Amniotic stem cell (primary cell): ENCODE data around the gene GALNT18.
A peak's percentile ranks its signal among the peaks of the same experiment; 100 is the strongest.
"Not testable (repeated sequence)": the region's sequence is repeated elsewhere in the genome, so short reads cannot be mapped to it uniquely, and the experiment has no call there.

ENCODE experiments used
- DNase-seq: peaks from one replicate; lab custom pipeline; 2025; lab: John Stamatoyannopoulos, UW

The GALNT18 gene

GRCh38 chr11:11382858-11383532 lies 238.8 kb downstream of the GALNT18 start:
- no peak for DNase-seq

- no peak for DNase-seq
Observed at GRCh38 chr11:11381471-11382105, 240.2 kb downstream of the GALNT18 start.

- DNase-seq = no peak
Observed at GRCh38 chr11:11380883-11381282, 240.9 kb downstream of the GALNT18 start.

- DNase-seq = no peak
Observed at GRCh38 chr11:11380340-11380739, 241.5 kb downstream of the GALNT18 start.

- no peak for DNase-seq
Observed at GRCh38 chr11:11379661-11380060, 242.1 kb downstream of the GALNT18 start.

GRCh38 chr11:11378184-11378940 lies 243.4 kb downstream of the GALNT18 start:
- no peak for DNase-seq

- DNase-seq = no peak
Observed at GRCh38 chr11:11374358-11375148, 247.3 kb downstream of the GALNT18 start.

GRCh38 chr11:11373934-11374333 lies 247.9 kb downstream of the GALNT18 start:
- DNase-seq = no peak

- DNase-seq = no peak
Observed at GRCh38 chr11:11372461-11372860, 249.3 kb downstream of the GALNT18 start.

GRCh38 chr11:11370962-11371303 lies 250.9 kb downstream of the GALNT18 start:
- no peak for DNase-seq

- DNase-seq = no peak
Observed at GRCh38 chr11:11370255-11370961, 251.4 kb downstream of the GALNT18 start.

- no peak for DNase-seq
Observed at GRCh38 chr11:11366793-11367192, 255.0 kb downstream of the GALNT18 start.

GRCh38 chr11:11363674-11364073 lies 258.1 kb downstream of the GALNT18 start:
- DNase-seq = no peak

GRCh38 chr11:11359611-11360010 lies 262.2 kb downstream of the GALNT18 start:
- no peak for DNase-seq

GRCh38 chr11:11356842-11357241 lies 265.0 kb downstream of the GALNT18 start:
- DNase-seq = no peak

- not testable (repeated sequence) for DNase-seq
Observed at GRCh38 chr11:11352878-11353277, 268.9 kb downstream of the GALNT18 start, which contains the start of gene CSNK2A3. Gene CSNK2A3 (minus strand): TSS chr11:11353250. CDS start chr11:11353119, 131 bp downstream.

- DNase-seq = not testable (repeated sequence)
Observed at GRCh38 chr11:11351851-11352250, 270.0 kb downstream of the GALNT18 start.

GRCh38 chr11:11351042-11351586 lies 270.7 kb downstream of the GALNT18 start:
- DNase-seq = no peak

GRCh38 chr11:11349870-11350337 lies 271.9 kb downstream of the GALNT18 start:
- peak; percentile 1 for DNase-seq

GRCh38 chr11:11349106-11349825 lies 272.5 kb downstream of the GALNT18 start:
- no peak for DNase-seq
